Caki2 (cell line): Measurements from ENCODE around the gene ERVMER34-1. TPM values are rescaled to one million over a fixed set of nuclear protein-coding genes. Genes with fewer than 3 reads are reported as not detected.
A peak's percentile ranks its signal among the peaks of the same experiment; 100 is the strongest.

Experiments
- DNase-seq: peaks from one replicate; pipeline ENCODE4 v3.0.0-alpha.2; 2015; ENCODE audit warnings: low read depth
- in situ Hi-C: cut with HindIII; loops from 2 replicates; pipeline ENCODE4 v1.10.0; 2016; ENCODE audit warnings: low sequenced_read_pairs, low pct_unique_long_range_greater_than_20kb, mixed read lengths
- total RNA-seq: library from RNA; depleted of rRNA; stranded (reverse); fragments of >200 nt; shearing (Covaris generic); gene quantifications from 2 replicates; pipeline ENCODE4 v1.2.3, GENCODE V29; 2014; ENCODE audit warnings: low replicate concordance

ERVMER34-1 gene
- total RNA-seq, 1 experiment from 2014 or later, result not detected

- in situ Hi-C loops, result no loop called here
- DNase-seq, result no peak
Measured at GRCh38 chr4:52728691-52729240, 22.5 kb downstream of the ERVMER34-1 start.

- in situ Hi-C loops, result no loop called here
- no peak for DNase-seq
Measured at GRCh38 chr4:52726826-52727580, 24.2 kb downstream of the ERVMER34-1 start.

- in situ Hi-C loops, result no loop called here
- DNase-seq, result peak; percentile 95
Measured at GRCh38 chr4:52721968-52722815, 29.0 kb downstream of the ERVMER34-1 start.

GRCh38 chr4:52718123-52718522 is 33.1 kb downstream of the ERVMER34-1 start:
- DNase-seq, result no peak
- in situ Hi-C loops, result no loop called here

- in situ Hi-C loops, result no loop called here
- DNase-seq, result no peak
Measured at GRCh38 chr4:52716364-52717151, 34.7 kb downstream of the ERVMER34-1 start.

- in situ Hi-C loops, result no loop called here
- DNase-seq, result no peak
Measured at GRCh38 chr4:52715914-52716313, 35.3 kb downstream of the ERVMER34-1 start.

GRCh38 chr4:52715255-52715897 is 35.8 kb downstream of the ERVMER34-1 start:
- DNase-seq, result no peak
- in situ Hi-C loops, result no loop called here

GRCh38 chr4:52714597-52715254 is 36.5 kb downstream of the ERVMER34-1 start:
- in situ Hi-C loops, result no loop called here
- DNase-seq, result no peak

- DNase-seq, result no peak
- in situ Hi-C loops, result no loop called here
Measured at GRCh38 chr4:52713456-52713937, 37.7 kb downstream of the ERVMER34-1 start.

GRCh38 chr4:52712251-52713130 is 38.7 kb downstream of the ERVMER34-1 start:
- in situ Hi-C loops, result no loop called here
- peak; percentile 95 for DNase-seq

GRCh38 chr4:52711834-52712250 is 39.4 kb downstream of the ERVMER34-1 start:
- in situ Hi-C loops, result no loop called here
- no peak for DNase-seq

GRCh38 chr4:52711272-52711671 is 40.0 kb downstream of the ERVMER34-1 start:
- DNase-seq, result no peak
- in situ Hi-C loops, result no loop called here

- DNase-seq, result no peak
- in situ Hi-C loops, result no loop called here
Measured at GRCh38 chr4:52709155-52709554, 42.1 kb downstream of the ERVMER34-1 start.

GRCh38 chr4:52704661-52705060 is 46.6 kb downstream of the ERVMER34-1 start:
- no peak for DNase-seq
- in situ Hi-C loops, result no loop called here

GRCh38 chr4:52704133-52704532 is 47.1 kb downstream of the ERVMER34-1 start:
- in situ Hi-C loops, result no loop called here
- DNase-seq, result no peak

- in situ Hi-C loops, result no loop called here
- no peak for DNase-seq
Measured at GRCh38 chr4:52701207-52701606, 50.0 kb downstream of the ERVMER34-1 start.
